Suprapubic skin (tissue), 4 donors: ENCODE measurements around the gene ADAM11. TPM values are rescaled to one million over a fixed set of nuclear protein-coding genes. Genes with fewer than 3 reads are reported as not detected.

Experiments
- DNase-seq, 2 donors: peaks; one replicate each; pipeline ENCODE4 v3.0.0-alpha.2; 2019; ENCODE audit warnings: low spot score in 2 of 2
- H3K27ac ChIP-seq: fragments of 200-600 bp; sonication (generic); one replicate; pipeline ENCODE4 v1.5.1; 2019
- H3K27me3 ChIP-seq: fragments of 200-600 bp; sonication (generic); one replicate; pipeline ENCODE4 v1.5.1; 2019
- H3K36me3 ChIP-seq: fragments of 200-600 bp; sonication (generic); one replicate; pipeline ENCODE4 v1.5.1; 2019
- H3K4me1 ChIP-seq: fragments of 200-600 bp; sonication (generic); one replicate; pipeline ENCODE4 v1.5.1; 2019
- H3K4me3 ChIP-seq: fragments of 200-600 bp; sonication (generic); one replicate; pipeline ENCODE4 v1.5.1; 2019; ENCODE audit warnings: mild to moderate bottlenecking
- H3K9me3 ChIP-seq: fragments of 200-600 bp; sonication (generic); one replicate; pipeline ENCODE4 v1.5.1; 2019
- EP300 ChIP-seq: sonication (generic); formaldehyde crosslinking; IDR thresholded peaks from one replicate; pipeline ENCODE4 v1.6.1; 2017; ENCODE audit warnings: antibody characterized with exemption
- POLR2A ChIP-seq, 2 donors: fragments of 450-650 bp; IDR thresholded peaks; one replicate each; pipeline ENCODE4 v1.6.1; 2017; ENCODE audit warnings: antibody characterized with exemption in 2 of 2, mild to moderate bottlenecking in 2 of 2, moderate library complexity in 2 of 2
- POLR2AphosphoS5 ChIP-seq, 3 donors: sonication (generic); formaldehyde crosslinking; IDR thresholded peaks; one replicate each; pipeline ENCODE4 v1.6.1; 2017; ENCODE audit warnings: antibody characterized with exemption in 3 of 3
- WGBS: methylation state at CpG from one replicate; pipeline ENCODE4 v1.1.5; 2018; 5-methylcytosine and 5-hydroxymethylcytosine counted together
- total RNA-seq, 4 donors: library from RNA; depleted of rRNA; stranded (reverse); fragments of >200 nt; gene quantifications; one replicate each; pipeline ENCODE4 v1.1.0, GENCODE V29; 2016
- TF ChIP-seq, protein P1 (sequence below), 2 donors: fragments of 200-600 bp in 1 of 2; fragments of 450-650 bp in 1 of 2; sonication (generic) in 1 of 2; IDR thresholded peaks; one replicate each; pipeline ENCODE4 v1.5.1; 2016 to 2019; ENCODE audit warnings: antibody characterized with exemption in 2 of 2, mild to moderate bottlenecking in 1 of 2, moderate library complexity in 1 of 2

The ADAM11 gene
- total RNA-seq, 4 donors from 2014 or later, result 0.98 to 1.5 (median 1.1) TPM

DNA sequence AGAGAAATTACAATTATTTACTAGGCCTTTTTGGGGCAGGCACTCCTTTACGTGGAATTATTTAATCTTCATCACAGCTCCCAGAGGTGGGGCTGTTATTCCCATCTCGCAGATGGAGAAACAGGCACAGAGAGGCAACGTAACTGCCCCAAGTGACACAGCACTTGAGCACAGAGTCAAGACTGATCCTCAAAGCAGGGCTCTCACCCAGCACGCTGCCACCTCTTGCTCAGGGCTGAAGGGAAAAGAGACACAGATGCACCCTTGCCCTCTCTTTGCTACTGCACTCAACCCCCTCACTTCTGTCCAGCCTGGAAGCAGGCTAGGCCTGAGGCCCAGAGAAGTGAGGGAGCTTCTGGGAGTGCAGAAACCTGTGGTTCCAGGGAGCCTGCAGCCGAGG is 4.4 kb downstream of the ADAM11 start:
- Histone ChIP-seq H3K27ac (no peak overlapping the region), H3K27me3 (peaks cover 43% of the 10 kb centered on the region), H3K4me3 (no peak overlapping the region), H3K4me1 (peaks cover 16% of the 10 kb centered on the region), H3K9me3 (no peaks in the 10 kb centered on the region), H3K36me3 (no peaks in the 10 kb centered on the region)
- TF ChIP-seq, protein P1, sequence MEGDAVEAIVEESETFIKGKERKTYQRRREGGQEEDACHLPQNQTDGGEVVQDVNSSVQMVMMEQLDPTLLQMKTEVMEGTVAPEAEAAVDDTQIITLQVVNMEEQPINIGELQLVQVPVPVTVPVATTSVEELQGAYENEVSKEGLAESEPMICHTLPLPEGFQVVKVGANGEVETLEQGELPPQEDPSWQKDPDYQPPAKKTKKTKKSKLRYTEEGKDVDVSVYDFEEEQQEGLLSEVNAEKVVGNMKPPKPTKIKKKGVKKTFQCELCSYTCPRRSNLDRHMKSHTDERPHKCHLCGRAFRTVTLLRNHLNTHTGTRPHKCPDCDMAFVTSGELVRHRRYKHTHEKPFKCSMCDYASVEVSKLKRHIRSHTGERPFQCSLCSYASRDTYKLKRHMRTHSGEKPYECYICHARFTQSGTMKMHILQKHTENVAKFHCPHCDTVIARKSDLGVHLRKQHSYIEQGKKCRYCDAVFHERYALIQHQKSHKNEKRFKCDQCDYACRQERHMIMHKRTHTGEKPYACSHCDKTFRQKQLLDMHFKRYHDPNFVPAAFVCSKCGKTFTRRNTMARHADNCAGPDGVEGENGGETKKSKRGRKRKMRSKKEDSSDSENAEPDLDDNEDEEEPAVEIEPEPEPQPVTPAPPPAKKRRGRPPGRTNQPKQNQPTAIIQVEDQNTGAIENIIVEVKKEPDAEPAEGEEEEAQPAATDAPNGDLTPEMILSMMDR (IDR thresholded peaks at IDR 0.05), result no peak
- TF ChIP-seq POLR2A (IDR thresholded peaks at IDR 0.05) (no peak), EP300 (no peak), POLR2AphosphoS5 (IDR thresholded peaks at IDR 0.05) (no peak)
- DNase-seq, result no peak
- 88% methylated on average over 5 of the region's 5 CpGs for WGBS

DNA sequence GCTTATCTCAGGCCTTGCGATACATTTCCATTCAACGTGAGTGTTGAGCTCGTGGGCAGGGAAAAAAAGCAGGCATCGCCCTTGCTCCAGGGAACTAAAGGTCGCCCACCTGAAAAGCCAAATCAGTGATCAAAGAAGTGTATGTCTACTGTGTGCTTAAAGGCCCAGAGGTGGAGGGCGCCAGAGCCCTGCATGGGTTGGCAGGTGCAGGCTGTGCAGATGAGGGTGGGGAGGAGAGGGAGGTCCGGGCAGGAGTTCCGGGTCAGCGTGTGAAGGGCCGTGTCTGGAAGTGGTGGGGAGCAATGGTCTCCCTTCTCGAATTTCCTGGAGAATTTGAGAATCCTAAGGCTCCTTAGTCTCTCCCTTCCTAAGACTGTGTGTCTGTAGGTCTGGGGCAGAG is 7.2 kb downstream of the ADAM11 start:
- WGBS, result 73% methylated on average over 11 of the region's 11 CpGs
- TF ChIP-seq, protein P1 (IDR thresholded peaks at IDR 0.05), result no peak
- no peak for TF ChIP-seq EP300
- TF ChIP-seq POLR2AphosphoS5 (IDR thresholded peaks at IDR 0.05), result no peak
- TF ChIP-seq POLR2A (IDR thresholded peaks at IDR 0.05), result no peak
- Histone ChIP-seq H3K27ac (no peak overlapping the region), H3K9me3 (no peaks in the 10 kb centered on the region), H3K4me3 (no peak overlapping the region), H3K4me1 (no peaks in the 10 kb centered on the region), H3K27me3 (peaks cover 16% of the 10 kb centered on the region), H3K36me3 (no peaks in the 10 kb centered on the region)
- DNase-seq, result no peak

DNA sequence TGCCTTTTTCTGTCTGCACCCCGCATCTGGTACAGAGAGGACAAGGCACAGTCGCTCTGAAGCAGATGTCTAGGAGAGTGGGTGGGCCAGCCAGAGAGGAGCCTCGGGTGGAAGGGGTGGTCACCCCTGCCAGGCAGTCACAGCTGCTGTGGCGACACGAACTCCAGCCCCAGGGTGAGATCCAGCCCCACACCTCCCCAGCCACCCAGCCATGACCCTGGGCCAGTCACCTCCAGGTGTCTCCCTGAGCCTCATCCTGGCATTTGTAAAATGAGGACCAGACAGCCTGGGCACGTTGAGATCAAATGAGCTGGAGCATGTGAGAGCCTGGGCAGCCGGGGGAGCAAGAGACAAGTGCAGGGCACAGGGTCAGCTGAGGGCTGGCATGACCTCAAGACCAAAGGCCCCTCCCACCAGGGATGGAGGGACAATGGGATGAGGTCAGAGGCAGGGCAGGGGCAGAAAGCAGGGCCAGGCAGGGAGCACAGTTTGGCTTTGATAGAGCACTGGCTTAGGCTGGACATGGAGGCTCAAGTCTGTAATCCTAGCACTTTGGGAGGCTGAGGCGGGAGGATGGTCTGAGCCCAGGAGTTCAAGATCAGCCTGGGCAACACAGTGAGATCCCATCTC is 7.7 kb downstream of the ADAM11 start:
- no peak for DNase-seq
- Histone ChIP-seq H3K27ac (no peak overlapping the region), H3K4me1 (no peaks in the 10 kb centered on the region), H3K9me3 (no peaks in the 10 kb centered on the region), H3K36me3 (no peaks in the 10 kb centered on the region), H3K4me3 (no peak overlapping the region), H3K27me3 (peaks cover 12% of the 10 kb centered on the region)
- no peak for TF ChIP-seq POLR2A (IDR thresholded peaks at IDR 0.05)
- TF ChIP-seq, protein P1 (IDR thresholded peaks at IDR 0.05), result no peak
- TF ChIP-seq POLR2AphosphoS5 (IDR thresholded peaks at IDR 0.05), result no peak
- TF ChIP-seq EP300, result no peak
- WGBS, result 64% methylated on average over 5 of the region's 8 CpGs

DNA sequence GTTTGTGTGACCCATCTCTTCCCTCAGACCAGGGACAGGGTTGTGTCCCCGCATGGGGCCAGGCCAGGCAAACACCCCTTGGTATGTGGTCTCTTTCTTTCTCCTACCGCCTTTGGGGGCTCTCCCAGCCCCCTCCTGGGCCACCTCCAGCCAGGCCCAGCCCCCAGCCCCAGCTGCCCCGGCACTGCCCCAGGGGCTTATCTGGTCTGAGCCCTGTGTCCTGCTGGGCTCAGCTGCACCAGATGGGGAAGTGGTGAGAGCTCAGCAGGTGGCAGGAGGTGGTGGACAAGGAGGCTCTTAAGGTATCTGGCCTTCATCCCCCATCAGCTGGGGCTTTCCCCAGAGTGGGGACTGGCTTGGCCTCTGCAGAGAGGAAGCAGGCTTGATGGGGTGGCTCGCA is 8.7 kb downstream of the ADAM11 start:
- DNase-seq, result no peak
- Histone ChIP-seq H3K4me1 (no peaks in the 10 kb centered on the region), H3K4me3 (no peak overlapping the region), H3K27me3 (peaks cover 19% of the 10 kb centered on the region), H3K36me3 (no peaks in the 10 kb centered on the region), H3K27ac (no peak overlapping the region), H3K9me3 (no peaks in the 10 kb centered on the region)
- TF ChIP-seq POLR2AphosphoS5 (IDR thresholded peaks at IDR 0.05), result no peak
- TF ChIP-seq POLR2A (IDR thresholded peaks at IDR 0.05), result no peak
- TF ChIP-seq EP300, result no peak
- TF ChIP-seq, protein P1 (IDR thresholded peaks at IDR 0.05), result no peak
- 52% methylated on average over 4 of the region's 4 CpGs for WGBS

DNA sequence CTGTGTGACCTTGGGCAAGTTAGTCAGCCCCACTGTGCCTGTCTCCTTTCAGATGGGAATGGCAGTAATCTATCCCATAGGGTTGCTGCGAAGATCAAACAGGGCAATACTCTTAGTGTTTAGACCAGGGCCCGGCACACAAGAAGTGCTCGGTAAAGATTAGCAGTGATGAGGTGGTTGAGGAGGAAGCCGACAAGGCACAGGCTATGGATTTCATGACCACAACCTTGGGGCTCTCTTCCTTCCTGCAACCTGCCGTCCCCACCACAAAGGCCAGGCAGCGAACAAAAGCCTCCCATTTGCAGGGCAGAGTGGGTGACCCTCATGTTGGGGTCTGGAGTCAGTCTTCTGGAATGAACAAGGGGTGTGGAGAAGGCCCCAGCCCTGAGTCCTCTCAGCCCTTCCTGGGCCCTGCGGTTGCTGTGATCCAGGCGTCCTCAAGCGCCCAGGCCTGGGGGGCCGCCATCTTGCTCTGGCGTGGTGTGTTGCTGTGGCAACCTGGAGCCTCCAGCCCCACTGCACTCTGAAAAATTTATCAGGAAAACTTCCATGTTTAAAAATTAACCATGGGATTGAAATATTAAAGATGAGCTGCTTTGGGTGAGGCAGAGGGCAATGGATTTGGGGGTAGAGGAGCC is 9.8 kb downstream of the ADAM11 start:
- Histone ChIP-seq H3K4me3 (no peak overlapping the region), H3K27ac (no peak overlapping the region), H3K9me3 (no peaks in the 10 kb centered on the region), H3K4me1 (no peaks in the 10 kb centered on the region), H3K36me3 (no peaks in the 10 kb centered on the region), H3K27me3 (peaks cover 29% of the 10 kb centered on the region)
- no peak for DNase-seq
- 93% methylated on average over 9 of the region's 11 CpGs for WGBS
- TF ChIP-seq, protein P1 (IDR thresholded peaks at IDR 0.05), result no peak
- no peak for TF ChIP-seq POLR2AphosphoS5 (IDR thresholded peaks at IDR 0.05)
